Ascending aorta (tissue), 2 donors: ENCODE results near the gene HTT. TPM values are rescaled to one million over a fixed set of nuclear protein-coding genes. Genes with fewer than 3 reads are reported as not detected.

Experiments used
- DNase-seq, 2 donors: peaks; one replicate each; pipeline ENCODE4 v3.0.0-alpha.2; 2019; ENCODE audit warnings: low spot score in 2 of 2
- H3K27ac ChIP-seq, 2 donors: fragments of 200-600 bp; sonication (generic); one replicate each; pipeline ENCODE4 v1.5.1; 2016 to 2017; ENCODE audit warnings: mild to moderate bottlenecking in 1 of 2
- H3K27me3 ChIP-seq: fragments of 200-600 bp; sonication (generic); one replicate; pipeline ENCODE4 v1.5.1; 2017
- H3K36me3 ChIP-seq, 2 donors: fragments of 200-600 bp; sonication (generic); one replicate each; pipeline ENCODE4 v1.5.1; 2016
- H3K4me1 ChIP-seq, 2 donors: fragments of 200-600 bp; sonication (generic); one replicate each; pipeline ENCODE4 v1.5.1; 2016 to 2017; ENCODE audit warnings: mild to moderate bottlenecking in 1 of 2
- H3K4me3 ChIP-seq, 2 donors: fragments of 200-600 bp; sonication (generic); one replicate each; pipeline ENCODE4 v1.5.1; 2016 to 2017; ENCODE audit warnings: mild to moderate bottlenecking in 1 of 2
- H3K9me3 ChIP-seq, 2 donors: fragments of 200-600 bp; sonication (generic); one replicate each; pipeline ENCODE4 v1.5.1; 2016
- intact Hi-C: fragments of 100-400 bp; cut with DNase I; formaldehyde crosslinking; loops from one replicate; pipeline ENCODE4 v1.15.1; 2023
- total RNA-seq: library from RNA; depleted of rRNA; stranded (reverse); fragments of >200 nt; gene quantifications from one replicate; pipeline ENCODE4 v1.1.0, GENCODE V29; 2016
- TF ChIP-seq, protein P1 (sequence below), 3 experiments: fragments of 200-600 bp in 2 of 3; fragments of 450-650 bp in 1 of 3; sonication (generic) in 2 of 3; IDR thresholded peaks; one replicate each; pipeline ENCODE4 v1.5.1; 2016 to 2019; ENCODE audit warnings: antibody characterized with exemption in 3 of 3, mild to moderate bottlenecking in 1 of 3, moderate library complexity in 1 of 3

The HTT gene
- total RNA-seq, 1 donor from 2014 or later, result 23.7 TPM

DNA sequence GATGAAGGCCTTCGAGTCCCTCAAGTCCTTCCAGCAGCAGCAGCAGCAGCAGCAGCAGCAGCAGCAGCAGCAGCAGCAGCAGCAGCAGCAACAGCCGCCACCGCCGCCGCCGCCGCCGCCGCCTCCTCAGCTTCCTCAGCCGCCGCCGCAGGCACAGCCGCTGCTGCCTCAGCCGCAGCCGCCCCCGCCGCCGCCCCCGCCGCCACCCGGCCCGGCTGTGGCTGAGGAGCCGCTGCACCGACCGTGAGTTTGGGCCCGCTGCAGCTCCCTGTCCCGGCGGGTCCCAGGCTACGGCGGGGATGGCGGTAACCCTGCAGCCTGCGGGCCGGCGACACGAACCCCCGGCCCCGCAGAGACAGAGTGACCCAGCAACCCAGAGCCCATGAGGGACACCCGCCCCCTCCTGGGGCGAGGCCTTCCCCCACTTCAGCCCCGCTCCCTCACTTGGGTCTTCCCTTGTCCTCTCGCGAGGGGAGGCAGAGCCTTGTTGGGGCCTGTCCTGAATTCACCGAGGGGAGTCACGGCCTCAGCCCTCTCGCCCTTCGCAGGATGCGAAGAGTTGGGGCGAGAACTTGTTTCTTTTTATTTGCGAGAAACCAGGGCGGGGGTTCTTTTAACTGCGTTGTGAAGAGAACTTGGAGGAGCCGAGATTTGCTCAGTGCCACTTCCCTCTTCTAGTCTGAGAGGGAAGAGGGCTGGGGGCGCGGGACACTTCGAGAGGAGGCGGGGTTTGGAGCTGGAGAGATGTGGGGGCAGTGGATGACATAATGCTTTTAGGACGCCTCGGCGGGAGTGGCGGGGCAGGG, 568 bp downstream of the HTT start:
- TF ChIP-seq, protein P1, sequence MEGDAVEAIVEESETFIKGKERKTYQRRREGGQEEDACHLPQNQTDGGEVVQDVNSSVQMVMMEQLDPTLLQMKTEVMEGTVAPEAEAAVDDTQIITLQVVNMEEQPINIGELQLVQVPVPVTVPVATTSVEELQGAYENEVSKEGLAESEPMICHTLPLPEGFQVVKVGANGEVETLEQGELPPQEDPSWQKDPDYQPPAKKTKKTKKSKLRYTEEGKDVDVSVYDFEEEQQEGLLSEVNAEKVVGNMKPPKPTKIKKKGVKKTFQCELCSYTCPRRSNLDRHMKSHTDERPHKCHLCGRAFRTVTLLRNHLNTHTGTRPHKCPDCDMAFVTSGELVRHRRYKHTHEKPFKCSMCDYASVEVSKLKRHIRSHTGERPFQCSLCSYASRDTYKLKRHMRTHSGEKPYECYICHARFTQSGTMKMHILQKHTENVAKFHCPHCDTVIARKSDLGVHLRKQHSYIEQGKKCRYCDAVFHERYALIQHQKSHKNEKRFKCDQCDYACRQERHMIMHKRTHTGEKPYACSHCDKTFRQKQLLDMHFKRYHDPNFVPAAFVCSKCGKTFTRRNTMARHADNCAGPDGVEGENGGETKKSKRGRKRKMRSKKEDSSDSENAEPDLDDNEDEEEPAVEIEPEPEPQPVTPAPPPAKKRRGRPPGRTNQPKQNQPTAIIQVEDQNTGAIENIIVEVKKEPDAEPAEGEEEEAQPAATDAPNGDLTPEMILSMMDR (IDR thresholded peaks at IDR 0.05), result no peak
- Histone ChIP-seq H3K36me3 (no peaks in the 10 kb centered on the region), H3K27ac (peak overlapping the region; percentile 86 to 98), H3K4me1 (peaks cover 12 to 14% of the 10 kb centered on the region in 2 donors), H3K4me3 (peak overlapping the region; percentile 95 to 99), H3K27me3 (no peaks in the 10 kb centered on the region), H3K9me3 (no peaks in the 10 kb centered on the region)
- peak; percentile 39 to 79 for DNase-seq
- intact Hi-C loops, result loop anchor here (1.0 to 10.0 kb wide), 9 partner anchors 112 to 1220 kb away; partner anchors contain the start of genes CFAP99, FAM193A, GRK4 and HAUS3

DNA sequence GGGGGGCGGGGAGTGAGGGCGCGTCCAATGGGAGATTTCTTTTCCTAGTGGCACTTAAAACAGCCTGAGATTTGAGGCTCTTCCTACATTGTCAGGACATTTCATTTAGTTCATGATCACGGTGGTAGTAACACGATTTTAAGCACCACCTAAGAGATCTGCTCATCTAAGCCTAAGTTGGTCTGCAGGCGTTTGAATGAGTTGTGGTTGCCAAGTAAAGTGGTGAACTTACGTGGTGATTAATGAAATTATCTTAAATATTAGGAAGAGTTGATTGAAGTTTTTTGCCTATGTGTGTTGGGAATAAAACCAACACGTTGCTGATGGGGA, 1.1 kb downstream of the HTT start:
- intact Hi-C loops, result loop anchor here (2.0 to 10.0 kb wide), 3 partner anchors 141 to 1221 kb away; partner anchors contain the start of genes CFAP99, LETM1 and ZFYVE28
- H3K4me1 ChIP-seq, result peaks cover 12 to 14% of the 10 kb centered on the region in 2 donors
- TF ChIP-seq, protein P1 (IDR thresholded peaks at IDR 0.05), result no peak

DNA sequence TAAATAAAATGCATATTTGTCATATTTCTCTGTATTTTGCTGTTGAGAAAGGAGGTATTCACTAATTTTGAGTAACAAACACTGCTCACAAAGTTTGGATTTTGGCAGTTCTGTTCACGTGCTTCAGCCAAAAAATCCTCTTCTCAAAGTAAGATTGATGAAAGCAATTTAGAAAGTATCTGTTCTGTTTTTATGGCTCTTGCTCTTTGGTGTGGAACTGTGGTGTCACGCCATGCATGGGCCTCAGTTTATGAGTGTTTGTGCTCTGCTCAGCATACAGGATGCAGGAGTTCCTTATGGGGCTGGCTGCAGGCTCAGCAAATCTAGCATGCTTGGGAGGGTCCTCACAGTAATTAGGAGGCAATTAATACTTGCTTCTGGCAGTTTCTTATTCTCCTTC, 3.3 kb downstream of the HTT start:
- DNase-seq, result no peak
- intact Hi-C loops, result loop anchor here (10.0 kb wide), 2 partner anchors 663 to 1223 kb away; partner anchors contain the start of genes CFAP99, LETM1 and ZFYVE28
- Histone ChIP-seq H3K27me3 (no peaks in the 10 kb centered on the region), H3K27ac (no peak overlapping the region), H3K4me3 (no peak overlapping the region), H3K9me3 (no peaks in the 10 kb centered on the region), H3K36me3 (no peaks in the 10 kb centered on the region), H3K4me1 (peaks cover 12 to 14% of the 10 kb centered on the region in 2 donors)
- TF ChIP-seq, protein P1 (IDR thresholded peaks at IDR 0.05), result no peak

More for the DNA sequence above, 1.1 kb downstream of the HTT start:
- H3K27me3 ChIP-seq, result no peaks in the 10 kb centered on the region
- H3K9me3 ChIP-seq, result no peaks in the 10 kb centered on the region
- peak overlapping the region; percentile 95 to 99 for H3K4me3 ChIP-seq
- no peak for DNase-seq
- no peaks in the 10 kb centered on the region for H3K36me3 ChIP-seq
- peak overlapping the region in 1 of 2 donors; percentile 98 for H3K27ac ChIP-seq

DNA sequence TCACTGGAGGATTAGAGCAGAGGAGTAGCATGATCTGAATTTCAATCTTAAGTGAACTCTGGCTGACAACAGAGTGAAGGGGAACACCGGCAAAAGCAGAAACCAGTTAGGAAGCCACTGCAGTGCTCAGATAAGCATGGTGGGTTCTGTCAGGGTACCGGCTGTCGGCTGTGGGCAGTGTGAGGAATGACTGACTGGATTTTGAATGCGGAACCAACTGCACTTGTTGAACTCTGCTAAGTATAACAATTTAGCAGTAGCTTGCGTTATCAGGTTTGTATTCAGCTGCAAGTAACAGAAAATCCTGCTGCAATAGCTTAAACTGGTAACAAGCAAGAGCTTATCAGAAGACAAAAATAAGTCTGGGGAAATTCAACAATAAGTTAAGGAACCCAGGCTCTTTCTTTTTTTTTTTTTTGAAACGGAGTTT, 5.2 kb downstream of the HTT start:
- intact Hi-C loops, result loop anchor here (10.0 kb wide), 2 partner anchors 665 to 1225 kb away; partner anchors contain the start of genes CFAP99, LETM1 and ZFYVE28

DNA sequence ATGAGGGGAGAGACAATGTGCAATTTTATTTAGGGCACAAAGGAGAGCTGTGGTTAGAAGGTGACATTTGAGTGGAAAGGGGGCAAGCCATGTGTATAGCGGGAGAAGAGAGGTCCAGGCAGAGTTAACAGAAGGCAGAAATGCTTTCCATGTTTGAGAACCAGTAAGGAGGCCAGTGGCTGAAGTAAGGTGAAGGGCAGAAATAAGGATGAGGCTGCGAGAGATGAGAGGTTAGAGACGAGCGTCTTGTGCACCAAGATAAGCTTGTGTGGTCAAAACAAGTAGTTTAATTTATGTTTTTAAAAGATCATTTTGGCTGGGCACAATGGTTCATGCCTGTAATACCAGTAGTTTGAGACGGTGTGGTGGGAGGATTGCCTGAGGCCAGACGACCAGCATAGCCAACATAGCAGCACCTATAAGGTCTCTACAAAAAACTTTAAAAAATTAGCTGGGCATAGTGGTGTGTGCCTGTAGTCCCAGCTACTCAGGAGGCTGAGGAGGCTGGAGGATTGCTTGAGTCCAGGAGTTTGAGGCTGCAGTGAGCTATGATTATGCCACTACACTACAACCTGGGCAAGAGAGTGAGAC, 8.5 kb downstream of the HTT start:
- Histone ChIP-seq H3K4me1 (no peaks in the 10 kb centered on the region), H3K4me3 (no peak overlapping the region), H3K27me3 (no peaks in the 10 kb centered on the region), H3K36me3 (peaks cover 5 to 9% of the 10 kb centered on the region in 2 donors), H3K9me3 (no peaks in the 10 kb centered on the region), H3K27ac (no peak overlapping the region)
- intact Hi-C loops, result no loop called here
- TF ChIP-seq, protein P1 (IDR thresholded peaks at IDR 0.05), result no peak
- DNase-seq, result no peak

More for the DNA sequence above, 5.2 kb downstream of the HTT start:
- H3K27ac ChIP-seq, result no peak overlapping the region
- no peak overlapping the region for H3K4me3 ChIP-seq
- no peaks in the 10 kb centered on the region for H3K27me3 ChIP-seq
- peaks cover 7 to 14% of the 10 kb centered on the region in 2 donors for H3K4me1 ChIP-seq
- TF ChIP-seq, protein P1 (IDR thresholded peaks at IDR 0.05), result no peak
- DNase-seq, result no peak
- no peaks in the 10 kb centered on the region for H3K36me3 ChIP-seq
- no peaks in the 10 kb centered on the region for H3K9me3 ChIP-seq
